HCT116 (cell line): ENCODE results near the gene JPH3.

Source experiments
- TF ChIP-seq, protein P1 (sequence below): IDR thresholded peaks from 2 replicates; pipeline ENCODE4 v1.6.1; 2011; ENCODE audit warnings: mild to moderate bottlenecking, low read length, moderate library complexity; ENCODE audit not compliant: insufficient replicate concordance; ENCODE audit errors: extremely low read depth
- TF ChIP-seq, protein P2 (sequence below), 3 experiments: fragments of 200-600 bp in 1 of 3; sonication (generic) in 1 of 3; IDR thresholded peaks in 2 of 3; conservative IDR thresholded peaks in 1 of 3; 2 replicates each; pipeline ENCODE4 v1.5.1; 2012 to 2017; ENCODE audit warnings: low read depth in 2 of 3, low read length in 2 of 3, antibody characterized with exemption in 1 of 3, borderline replicate concordance in 1 of 3, control low read depth in 1 of 3, mild to moderate bottlenecking in 1 of 3, mixed read lengths in 1 of 3, mixed run types in 1 of 3, moderate library complexity in 1 of 3; ENCODE audit not compliant: insufficient read depth in 1 of 3

DNA sequence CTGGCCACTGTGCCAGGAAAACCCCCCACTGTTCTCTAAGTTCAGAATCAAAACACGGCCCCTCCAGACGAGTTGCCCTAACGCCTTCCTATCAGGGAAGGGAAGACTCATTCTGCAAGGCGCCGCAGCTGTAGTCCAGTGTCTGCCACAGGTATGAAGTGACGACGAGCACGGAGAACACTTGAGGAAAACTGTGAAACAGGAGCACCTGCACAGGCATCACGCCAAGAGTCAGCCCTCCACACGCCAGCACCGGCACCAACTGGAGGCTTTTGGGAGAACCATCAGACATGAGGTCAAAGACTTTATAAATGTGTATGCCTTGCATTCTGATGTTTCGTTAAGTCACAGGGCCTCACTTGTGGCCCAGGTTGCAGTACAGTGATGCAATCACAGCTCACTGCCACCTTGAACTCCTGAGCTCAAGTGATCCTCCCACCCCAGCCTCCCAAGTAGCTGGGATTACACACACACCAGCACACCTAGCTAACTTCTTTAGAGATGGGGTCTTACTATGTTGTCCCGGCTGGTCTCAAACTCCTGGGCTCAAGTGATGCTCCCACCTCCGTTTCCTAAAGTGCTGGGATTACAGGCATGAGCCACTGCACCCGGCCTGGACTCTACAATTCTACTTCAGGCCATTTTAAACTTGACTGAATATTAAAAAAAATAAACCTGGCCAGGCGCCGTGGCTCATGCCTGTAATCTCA lies 140.6 kb downstream of the JPH3 start:
- TF ChIP-seq, protein P1, sequence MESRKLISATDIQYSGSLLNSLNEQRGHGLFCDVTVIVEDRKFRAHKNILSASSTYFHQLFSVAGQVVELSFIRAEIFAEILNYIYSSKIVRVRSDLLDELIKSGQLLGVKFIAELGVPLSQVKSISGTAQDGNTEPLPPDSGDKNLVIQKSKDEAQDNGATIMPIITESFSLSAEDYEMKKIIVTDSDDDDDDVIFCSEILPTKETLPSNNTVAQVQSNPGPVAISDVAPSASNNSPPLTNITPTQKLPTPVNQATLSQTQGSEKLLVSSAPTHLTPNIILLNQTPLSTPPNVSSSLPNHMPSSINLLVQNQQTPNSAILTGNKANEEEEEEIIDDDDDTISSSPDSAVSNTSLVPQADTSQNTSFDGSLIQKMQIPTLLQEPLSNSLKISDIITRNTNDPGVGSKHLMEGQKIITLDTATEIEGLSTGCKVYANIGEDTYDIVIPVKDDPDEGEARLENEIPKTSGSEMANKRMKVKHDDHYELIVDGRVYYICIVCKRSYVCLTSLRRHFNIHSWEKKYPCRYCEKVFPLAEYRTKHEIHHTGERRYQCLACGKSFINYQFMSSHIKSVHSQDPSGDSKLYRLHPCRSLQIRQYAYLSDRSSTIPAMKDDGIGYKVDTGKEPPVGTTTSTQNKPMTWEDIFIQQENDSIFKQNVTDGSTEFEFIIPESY: no peak
- TF ChIP-seq, protein P2, sequence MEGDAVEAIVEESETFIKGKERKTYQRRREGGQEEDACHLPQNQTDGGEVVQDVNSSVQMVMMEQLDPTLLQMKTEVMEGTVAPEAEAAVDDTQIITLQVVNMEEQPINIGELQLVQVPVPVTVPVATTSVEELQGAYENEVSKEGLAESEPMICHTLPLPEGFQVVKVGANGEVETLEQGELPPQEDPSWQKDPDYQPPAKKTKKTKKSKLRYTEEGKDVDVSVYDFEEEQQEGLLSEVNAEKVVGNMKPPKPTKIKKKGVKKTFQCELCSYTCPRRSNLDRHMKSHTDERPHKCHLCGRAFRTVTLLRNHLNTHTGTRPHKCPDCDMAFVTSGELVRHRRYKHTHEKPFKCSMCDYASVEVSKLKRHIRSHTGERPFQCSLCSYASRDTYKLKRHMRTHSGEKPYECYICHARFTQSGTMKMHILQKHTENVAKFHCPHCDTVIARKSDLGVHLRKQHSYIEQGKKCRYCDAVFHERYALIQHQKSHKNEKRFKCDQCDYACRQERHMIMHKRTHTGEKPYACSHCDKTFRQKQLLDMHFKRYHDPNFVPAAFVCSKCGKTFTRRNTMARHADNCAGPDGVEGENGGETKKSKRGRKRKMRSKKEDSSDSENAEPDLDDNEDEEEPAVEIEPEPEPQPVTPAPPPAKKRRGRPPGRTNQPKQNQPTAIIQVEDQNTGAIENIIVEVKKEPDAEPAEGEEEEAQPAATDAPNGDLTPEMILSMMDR (IDR thresholded peaks at IDR 0.05 in 2 of 3, conservative IDR thresholded peaks at IDR 0.05 in 1 of 3; ENCODE audit: borderline replicate concordance in 1 of 3, insufficient read depth in 1 of 3, low read depth in 2 of 3, low read length in 2 of 3): no peak
